ENCODE data around the gene MSX2.
"Not testable (repeated sequence)": the region's sequence is repeated elsewhere in the genome, so short reads cannot be mapped to it uniquely, and the experiment has no call there.

MSX2 gene

GRCh38 chr5:174733091-174733690, 8.8 kb downstream of the MSX2 start:
- no peak for DNase-seq (ENCODE audit: low read depth in 2 of 2)

DNA sequence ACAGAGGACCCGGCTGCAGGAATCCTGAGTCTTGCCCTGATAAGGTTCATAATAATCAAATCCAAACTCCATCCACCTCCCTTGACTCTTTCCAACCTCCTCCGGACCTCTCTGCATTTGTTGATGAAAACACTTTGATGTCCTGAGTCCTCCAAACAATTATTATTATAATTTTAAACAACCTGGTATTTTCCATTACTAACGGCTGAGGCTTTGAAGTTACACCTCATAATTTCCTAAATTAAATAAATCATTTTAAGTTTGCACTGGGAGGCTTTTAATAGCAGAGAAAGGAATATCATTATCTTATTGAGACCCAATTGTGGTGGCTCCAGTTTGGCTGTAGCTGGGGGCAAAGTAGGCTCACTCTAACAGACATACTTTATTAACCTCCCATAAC, 9.5 kb downstream of the MSX2 start:
- no peak for DNase-seq (ENCODE audit: low read depth in 2 of 2)

DNA sequence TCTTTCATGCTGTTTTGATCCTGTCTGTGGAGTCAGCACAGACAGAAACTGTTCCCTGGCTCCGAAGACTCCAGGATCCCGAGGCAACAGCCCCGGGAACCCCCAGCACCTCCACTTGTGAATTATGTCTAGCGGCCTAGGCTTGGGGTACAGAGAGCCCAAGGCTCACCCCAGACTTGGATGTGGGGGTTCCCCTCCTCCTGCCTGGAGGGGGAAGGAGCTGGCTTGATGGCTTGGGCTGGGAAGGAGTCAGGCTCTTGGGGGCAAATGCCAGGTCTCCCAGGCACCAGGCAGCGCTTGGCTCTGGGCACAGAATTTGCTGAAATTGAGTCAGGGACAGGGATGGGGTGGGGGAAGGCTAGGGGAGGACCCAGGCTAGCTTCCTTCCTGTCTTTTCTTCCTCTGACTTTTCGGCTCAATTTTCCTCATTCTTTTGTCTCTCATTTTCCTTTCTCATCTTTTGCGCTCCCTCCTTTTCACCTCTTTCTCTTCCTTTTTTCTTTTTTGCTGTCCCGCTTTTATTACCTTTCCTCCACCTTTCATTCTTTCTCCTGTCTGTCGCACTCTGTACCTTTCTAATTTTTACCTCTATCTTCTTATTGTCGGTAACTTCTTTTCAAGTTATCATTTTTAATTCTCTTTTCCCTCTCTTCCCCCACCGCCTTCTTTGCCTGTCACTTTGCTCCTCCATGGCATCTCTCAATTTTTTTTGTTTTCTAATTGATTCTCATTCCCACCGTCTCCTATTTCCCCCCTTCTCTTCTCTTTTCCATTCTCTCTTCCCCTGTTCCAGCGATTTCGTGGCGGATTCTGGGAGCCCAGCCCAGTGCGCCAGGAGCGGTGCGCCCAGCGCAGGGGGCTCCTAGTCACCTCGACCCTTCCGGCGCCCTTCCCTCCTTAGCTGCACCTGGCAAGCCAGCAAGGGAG, 10.5 kb downstream of the MSX2 start:
- no peak for DNase-seq (ENCODE audit: low read depth in 2 of 2)

- no peak for DNase-seq (ENCODE audit: low read depth in 2 of 2)
Measured at GRCh38 chr5:174735498-174736330, 11.3 kb downstream of the MSX2 start.

- no peak for DNase-seq (ENCODE audit: low read depth in 2 of 2)
Measured at GRCh38 chr5:174736331-174736721, 11.9 kb downstream of the MSX2 start.

DNA sequence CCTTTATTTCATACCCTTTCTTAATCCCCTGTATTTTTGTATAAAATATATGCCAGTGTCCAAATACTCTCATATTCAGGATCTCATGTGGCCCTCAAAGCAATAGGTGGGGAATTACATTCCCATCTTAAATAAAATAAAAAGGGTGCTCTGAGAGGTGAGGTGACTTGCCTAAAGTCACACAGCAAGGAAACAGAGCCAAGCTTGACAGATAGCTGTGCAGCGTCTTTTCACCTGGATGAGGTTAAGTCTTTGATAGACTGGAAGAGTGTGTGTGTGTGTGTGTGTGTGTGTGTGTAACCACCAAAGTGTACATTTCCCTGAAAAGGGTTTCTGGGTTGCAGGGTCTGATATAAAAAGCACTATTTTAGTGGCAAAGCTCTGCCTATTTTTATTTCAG, 12.4 kb downstream of the MSX2 start:
- no peak for DNase-seq (ENCODE audit: low read depth in 2 of 2)

DNA sequence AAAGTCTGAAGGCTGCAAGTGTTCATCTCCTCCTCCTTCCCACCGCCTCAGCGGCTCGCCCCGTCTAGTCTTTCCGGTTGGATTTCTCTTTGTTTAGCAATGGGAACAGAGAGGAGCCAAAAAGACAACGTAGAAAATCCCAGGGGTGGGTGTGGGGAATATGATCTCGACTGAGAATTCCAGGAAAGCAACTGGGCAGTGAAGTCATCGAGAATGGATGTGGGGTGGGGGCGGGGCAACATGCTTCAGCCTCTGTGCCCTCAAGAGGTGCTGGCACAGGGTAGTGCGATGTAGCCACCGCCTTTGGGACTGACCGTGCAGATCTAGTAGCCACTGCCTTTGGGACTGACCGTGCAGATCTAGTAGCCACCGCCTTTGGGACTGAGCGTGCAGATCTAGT, 12.9 kb downstream of the MSX2 start:
- DNase-seq (ENCODE audit: low read depth in 2 of 2) = no peak

DNA sequence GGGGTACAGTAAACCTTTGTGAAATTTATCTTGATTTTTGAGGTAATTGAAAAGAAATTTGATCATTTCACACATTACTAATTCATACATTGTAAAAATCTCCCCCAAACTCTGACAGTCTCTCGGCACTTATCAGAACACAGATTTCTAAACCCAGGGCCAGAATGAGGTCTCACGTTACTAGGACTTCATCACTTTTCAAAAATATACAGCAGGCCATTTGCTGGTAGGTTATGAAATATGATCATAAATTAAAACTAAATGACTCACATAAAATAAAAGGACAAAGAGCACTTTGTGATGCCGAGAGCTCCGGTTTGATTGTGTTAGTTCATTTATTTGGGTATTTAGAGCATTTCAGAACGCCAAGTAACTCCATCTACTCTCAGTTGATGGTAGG, 17.0 kb downstream of the MSX2 start:
- no peak for DNase-seq (ENCODE audit: low read depth in 2 of 2)

DNA sequence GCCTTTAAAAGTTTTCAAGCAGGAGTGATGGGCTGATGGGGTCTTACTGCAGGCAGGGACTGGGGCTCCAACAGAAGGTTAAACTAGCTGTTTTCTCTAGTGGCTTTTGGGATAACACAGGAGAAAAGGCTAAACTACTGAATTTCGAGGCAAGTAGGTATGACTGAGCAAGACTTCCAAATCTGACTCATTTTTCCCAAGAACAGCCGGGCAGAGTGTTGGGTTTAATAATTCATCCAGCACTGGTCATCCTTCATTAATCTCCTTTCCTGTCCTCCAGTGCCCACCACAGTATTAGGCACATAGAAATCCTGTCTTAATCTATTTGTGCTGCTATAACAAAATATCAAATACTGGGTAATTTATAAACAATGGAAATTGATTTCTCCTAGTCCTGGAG, 20.5 kb downstream of the MSX2 start:
- no peak for DNase-seq (ENCODE audit: low read depth in 2 of 2)

- DNase-seq (ENCODE audit: low read depth in 2 of 2) = no peak
Measured at GRCh38 chr5:174745590-174746103, 21.3 kb downstream of the MSX2 start.

GRCh38 chr5:174750711-174751110, 26.3 kb downstream of the MSX2 start:
- no peak for DNase-seq (ENCODE audit: low read depth in 2 of 2)

DNA sequence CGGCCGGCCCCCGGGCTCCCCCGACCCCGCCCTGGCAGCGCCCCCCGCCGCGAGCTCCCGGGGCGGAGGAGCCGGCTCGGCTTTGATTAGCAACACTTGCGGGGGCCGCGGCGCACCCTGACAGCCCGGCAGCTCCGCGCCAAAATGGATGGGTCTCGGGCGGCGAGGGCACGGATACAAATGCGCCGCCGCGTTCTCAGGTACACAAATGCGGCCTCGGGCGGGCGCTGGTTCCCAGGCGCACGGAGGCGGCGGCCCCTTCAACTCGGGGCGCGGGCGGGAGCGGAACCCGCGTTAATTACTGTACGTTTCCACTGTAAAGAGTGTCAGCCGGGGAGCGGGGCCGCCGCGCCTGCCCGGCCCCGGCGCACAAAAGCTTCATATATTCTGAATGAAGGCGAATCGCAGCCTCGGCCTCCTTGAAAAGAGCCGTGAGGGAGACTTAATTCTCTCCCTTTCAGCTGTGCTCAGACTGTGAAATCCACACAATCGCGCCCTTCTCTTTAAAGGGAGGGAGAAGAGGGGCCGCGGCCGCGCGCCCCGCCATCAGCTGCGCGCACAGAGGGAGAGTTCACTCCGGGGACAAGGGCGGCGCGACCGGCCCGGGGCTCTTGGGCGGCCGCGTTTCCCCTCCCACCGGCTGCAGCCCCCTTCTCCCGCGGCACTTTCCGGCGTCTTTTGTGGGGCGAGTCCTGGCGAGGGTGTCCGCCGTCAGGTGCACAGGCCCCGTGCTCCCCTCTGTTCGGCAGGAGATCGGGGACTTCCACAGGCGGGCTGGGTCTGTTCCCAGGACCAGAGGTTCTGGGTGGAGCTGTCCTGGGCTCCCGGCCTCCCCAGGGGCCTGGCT, 27.0 kb downstream of the MSX2 start:
- DNase-seq (ENCODE audit: low read depth in 2 of 2) = no peak

GRCh38 chr5:174752121-174752520, 27.7 kb downstream of the MSX2 start:
- no peak for DNase-seq (ENCODE audit: low read depth in 2 of 2)

DNA sequence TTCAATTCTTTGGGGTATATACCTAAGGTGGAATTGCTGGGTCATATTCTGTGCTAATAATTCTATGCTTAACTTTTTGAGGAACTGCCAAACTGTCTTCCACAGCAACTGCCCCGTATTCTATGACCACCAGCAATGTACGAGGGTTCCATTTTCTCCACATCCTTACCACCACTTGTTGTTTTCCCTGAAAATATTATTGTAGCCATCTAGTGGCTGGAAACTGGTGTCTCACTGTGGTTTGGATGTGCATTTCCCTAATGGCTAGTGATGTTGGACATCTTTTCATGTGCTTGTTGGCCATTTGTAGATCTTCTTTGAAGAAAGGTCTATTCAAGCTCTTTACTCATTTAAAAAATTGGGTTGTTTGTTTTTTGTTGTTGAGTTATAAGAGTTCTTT, 30.7 kb downstream of the MSX2 start:
- DNase-seq (ENCODE audit: low read depth in 2 of 2) = no peak

- no peak for DNase-seq (ENCODE audit: low read depth in 2 of 2)
Measured at GRCh38 chr5:174759091-174759490, 34.7 kb downstream of the MSX2 start.

GRCh38 chr5:174760721-174761120, 36.3 kb downstream of the MSX2 start:
- no peak for DNase-seq (ENCODE audit: low read depth in 2 of 2)

DNA sequence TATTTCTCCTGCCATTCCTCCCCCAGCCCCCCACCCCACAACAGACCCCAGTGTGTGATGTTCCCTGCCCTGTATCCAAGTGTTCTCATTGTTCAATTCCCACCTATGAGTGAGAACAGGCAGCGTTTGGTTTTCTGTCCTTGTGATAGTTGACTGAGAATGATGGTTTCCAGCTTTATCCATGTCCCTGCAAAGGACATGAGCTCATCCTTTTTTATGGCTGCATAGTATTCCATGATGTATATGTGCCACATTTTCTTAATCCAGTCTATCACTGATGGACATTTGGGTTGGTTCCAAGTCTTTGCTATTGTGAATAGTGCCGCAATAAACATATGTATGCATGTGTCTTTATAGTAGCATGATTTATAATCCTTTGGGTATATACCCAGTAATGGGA, 37.0 kb downstream of the MSX2 start:
- not testable (repeated sequence) for DNase-seq (ENCODE audit: low read depth in 2 of 2)

DNA sequence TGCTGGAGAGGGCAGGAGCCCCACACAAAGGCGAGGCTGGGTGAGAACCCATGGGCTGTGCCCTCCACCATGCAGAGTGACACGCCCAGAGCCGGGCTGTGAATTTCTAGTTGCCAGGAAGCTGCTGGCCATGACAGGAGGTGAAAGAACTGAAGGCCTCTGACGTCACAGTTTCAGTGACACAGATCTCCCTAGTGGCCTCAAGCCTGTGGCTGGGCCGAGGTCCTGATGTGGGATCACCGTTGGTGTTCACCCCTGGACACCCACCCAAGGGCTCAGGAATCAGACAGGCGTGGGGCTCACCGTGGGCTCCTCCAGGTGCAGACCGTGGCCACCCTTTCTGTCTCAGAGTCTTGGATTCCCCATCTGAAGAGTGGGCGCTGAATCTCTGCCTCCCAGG, 39.9 kb downstream of the MSX2 start:
- DNase-seq (ENCODE audit: low read depth in 2 of 2) = no peak

DNA sequence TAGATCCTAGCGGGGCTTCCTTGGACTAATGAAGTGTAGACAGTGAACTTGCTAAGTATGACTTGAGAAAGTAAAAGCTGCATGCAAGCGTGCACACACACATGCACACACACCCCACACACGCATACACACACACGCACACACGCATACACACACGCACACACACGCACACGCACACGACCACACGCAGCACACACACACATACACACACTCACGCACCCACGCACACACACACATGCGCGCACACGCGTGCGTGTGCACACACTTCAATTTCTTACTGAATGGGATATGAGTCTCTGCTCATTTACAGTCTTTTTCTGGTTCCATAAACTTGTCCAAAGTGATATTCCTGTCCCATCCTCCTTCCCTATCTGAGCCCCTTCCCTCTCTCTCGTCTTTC, 41.2 kb downstream of the MSX2 start:
- no peak for DNase-seq (ENCODE audit: low read depth in 2 of 2)

DNA sequence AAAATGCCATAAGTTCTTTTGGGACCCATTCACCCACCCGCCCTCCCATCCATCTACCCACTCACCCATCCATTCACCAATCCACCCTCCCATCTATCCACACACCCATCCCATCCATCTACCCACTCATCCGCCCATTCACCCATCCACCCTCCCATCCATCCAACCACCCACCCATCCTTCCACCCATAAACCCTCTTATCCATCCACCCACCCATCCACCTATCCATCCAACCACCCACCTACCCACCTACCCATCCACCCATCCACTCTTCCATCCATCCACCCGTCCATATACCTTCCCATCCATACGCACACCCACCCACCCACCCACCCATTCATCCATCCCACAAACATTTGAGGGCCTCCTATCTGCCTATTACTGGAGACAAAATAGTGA, 43.3 kb downstream of the MSX2 start:
- no peak for DNase-seq (ENCODE audit: low read depth in 2 of 2)

DNA sequence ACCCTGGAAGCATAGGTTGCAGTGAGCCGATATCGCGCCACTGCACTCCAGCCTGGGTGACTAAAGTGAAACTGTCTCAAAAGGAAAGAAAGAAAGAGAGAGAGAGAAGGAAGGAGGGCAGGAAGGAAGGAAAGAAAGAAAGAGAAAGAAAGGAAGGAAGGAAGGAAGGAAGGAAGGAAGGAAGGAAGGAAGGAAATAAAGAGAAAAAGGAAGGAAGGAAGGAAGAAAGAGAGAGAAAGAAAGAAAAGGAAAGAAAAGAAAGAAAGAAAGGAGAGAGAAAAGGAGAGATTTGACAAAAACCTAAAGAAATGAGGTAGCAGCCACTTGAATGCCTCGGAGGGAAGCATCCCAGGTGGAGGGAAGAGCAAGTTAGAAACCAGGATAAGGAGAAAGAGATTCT, 44.6 kb downstream of the MSX2 start:
- DNase-seq (ENCODE audit: low read depth in 2 of 2) = no peak

Measured in stimulated activated CD4-positive, alpha-beta T cell treated with anti-CD3 and anti-CD28 coated beads, Interleukin-15, amount 100 ng/mL, for 48 hours (primary cell).